Globus pallidus (tissue), 1 donor: ENCODE results near the gene LIMA1.
"Not testable (repeated sequence)": the region's sequence is repeated elsewhere in the genome, so short reads cannot be mapped to it uniquely, and the experiment has no call there.

ENCODE experiments used
- DNase-seq: peaks from one replicate; pipeline ENCODE4 v3.0.0-alpha.2; 2015; ENCODE audit warnings: low spot score

Gene LIMA1

DNA sequence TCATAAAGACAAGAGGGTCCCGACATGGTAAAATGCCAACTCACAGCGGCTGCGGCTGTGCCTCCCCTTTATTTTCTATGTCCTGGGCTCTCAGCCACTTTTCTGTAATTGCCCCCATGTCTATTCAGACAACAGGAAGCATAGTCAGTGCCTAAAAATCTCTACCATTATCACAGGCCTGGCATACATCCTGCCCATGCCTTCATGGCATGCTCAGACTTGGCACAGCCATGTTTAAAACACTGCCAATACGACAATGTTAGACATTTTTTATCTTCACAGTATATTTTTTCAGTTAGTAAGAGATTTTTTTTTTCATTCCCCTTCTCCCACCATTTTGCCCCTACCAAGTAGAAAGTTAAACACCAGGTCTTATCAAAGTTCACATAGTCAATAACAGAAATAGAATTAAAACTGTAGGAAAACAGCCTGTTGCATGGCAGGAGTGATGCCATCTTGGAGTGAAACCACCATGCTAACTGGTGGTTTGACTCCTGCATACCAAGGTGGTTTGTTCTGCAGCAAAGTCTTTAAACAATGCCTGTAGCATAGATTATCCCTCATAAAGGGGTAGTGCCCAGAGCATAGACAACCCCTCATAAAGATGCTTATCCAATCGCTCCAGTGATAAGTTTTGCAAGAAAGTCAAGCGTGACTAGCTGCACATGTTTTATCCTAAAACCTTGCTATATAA, 97.2 kb downstream of the LIMA1 start:
- no peak for DNase-seq

DNA sequence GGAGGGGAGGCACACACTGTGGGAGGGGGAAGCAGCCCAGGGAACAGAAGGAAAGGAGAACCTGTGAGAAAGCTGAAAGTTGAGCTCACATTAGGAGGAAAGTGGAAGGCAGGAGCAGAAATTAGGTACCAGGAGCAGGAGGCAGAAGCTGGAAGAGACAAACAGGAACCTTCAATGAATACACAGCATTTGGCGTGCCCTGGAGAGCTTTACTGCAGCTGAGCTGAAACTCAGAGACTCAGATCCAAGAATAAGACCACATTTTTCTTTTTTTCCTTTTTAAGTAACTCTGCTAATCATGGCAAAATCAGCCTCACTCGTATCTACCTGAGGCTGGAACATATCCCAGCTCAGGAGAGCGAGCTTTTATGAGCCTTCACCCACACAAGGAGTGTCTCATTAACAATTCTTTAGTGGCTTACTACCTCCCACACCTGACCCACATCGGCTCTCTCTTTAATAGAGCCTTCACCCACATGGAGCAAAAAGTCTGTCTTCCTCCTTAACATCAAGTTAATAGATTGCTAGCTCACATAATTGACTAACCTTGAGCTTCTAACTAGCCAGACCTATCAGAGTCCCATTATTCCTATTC, 97.9 kb downstream of the LIMA1 start:
- DNase-seq: no peak

DNA sequence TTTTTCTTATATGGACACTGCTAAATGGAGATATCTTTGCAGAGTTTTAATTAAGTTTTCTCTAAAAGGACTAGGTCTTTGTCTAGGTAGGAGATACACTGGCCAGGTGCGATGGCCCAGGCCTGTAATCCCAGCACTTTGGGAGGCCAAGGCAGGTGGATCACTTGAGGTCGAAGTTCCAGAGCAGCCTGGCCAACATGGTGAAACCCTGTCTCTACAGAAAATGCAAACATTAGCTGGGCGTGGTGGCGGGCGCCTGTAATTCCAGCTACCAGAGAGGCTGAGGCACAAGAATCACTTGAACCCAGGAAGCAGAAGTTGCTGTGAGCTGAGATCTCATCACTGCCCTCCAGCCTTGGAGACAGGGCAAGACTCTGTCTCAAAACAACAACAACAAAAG, 99.1 kb downstream of the LIMA1 start:
- no peak for DNase-seq

DNA sequence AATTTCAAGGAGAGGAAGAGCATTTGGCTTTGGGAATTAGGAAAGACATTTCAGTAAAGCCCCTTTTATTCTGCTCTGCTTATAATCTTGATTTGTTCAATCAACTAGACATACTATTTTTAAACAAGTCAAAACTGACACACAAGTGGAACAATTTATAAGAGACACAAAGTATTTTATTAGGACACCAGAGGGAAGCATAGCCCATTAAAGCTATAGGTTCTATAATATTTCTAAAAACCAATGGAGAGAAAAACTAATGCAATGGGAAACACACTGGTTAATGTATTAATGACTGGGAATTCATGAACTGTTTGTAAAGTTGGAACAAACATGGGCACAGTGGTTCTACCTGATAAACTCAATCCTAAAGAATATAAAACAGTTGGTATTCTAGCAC, 100.9 kb downstream of the LIMA1 start:
- no peak for DNase-seq

DNA sequence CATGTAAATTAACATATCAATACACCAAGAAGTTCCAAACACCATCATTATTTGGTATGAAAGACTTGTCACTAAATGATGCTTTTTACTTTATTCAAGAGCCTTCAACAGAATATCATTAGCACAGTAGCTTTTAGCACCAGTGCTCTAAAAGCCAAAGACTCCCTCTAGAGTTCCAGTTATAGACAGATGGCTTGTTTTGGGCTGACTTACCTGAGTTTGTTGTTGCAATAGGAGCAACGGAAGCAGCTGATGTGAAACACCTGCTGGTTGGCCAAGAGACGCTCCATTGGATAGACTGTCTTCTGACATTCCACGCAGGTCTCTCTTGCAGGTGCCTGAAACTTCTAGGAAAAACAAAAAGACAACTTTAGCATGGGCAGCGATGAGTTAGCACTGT, 101.6 kb downstream of the LIMA1 start:
- no peak for DNase-seq

DNA sequence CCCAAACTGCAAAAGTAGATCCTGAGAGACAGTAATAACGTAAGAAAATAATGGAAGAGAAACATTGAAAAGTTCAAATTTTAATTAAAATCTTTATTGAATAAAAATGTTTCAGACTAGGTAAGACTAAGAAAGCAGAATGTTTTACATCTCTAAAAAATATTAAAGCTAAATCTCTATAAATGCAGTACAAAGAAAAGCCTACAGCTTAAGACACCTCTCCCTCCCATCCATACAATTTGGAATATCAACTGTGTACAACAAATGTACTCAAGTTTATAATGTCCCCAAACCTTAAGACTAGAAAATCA, 107.6 kb downstream of the LIMA1 start:
- DNase-seq: no peak

DNA sequence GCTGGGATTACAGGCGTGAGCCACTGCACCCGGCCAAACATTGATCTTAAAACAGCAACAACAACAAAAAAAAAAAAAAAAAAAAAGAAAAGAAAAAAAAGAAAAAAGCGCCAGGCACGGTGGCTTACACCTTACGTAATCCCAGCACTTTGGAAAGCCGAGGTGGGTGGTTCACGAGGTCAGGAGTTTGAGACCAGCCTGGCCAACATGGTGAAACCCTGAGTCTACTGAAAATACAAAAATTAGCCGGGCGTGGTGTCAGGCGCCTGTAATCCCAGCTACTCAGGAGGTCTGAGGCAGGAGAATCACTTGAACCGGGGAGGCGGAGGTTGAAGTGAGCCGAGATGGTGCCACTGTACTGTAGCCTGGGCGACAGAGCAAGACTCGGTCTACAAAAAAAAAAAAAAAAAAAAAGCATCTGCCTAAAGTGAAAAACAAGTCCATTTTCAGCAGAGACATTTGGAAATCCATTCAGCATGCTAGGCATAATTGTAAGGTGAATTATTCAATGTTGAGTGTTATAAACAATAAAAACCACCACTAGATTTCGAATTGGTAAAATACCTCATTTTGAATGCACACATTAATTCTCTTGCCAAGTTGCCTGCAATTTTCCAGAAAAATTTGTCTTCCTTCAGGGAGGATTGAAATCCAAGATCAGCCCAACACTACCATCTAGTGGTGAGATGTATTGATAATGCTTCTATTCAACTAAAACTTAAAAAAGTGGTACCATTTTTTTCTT, 108.2 kb downstream of the LIMA1 start:
- DNase-seq: peak; percentile 72

DNA sequence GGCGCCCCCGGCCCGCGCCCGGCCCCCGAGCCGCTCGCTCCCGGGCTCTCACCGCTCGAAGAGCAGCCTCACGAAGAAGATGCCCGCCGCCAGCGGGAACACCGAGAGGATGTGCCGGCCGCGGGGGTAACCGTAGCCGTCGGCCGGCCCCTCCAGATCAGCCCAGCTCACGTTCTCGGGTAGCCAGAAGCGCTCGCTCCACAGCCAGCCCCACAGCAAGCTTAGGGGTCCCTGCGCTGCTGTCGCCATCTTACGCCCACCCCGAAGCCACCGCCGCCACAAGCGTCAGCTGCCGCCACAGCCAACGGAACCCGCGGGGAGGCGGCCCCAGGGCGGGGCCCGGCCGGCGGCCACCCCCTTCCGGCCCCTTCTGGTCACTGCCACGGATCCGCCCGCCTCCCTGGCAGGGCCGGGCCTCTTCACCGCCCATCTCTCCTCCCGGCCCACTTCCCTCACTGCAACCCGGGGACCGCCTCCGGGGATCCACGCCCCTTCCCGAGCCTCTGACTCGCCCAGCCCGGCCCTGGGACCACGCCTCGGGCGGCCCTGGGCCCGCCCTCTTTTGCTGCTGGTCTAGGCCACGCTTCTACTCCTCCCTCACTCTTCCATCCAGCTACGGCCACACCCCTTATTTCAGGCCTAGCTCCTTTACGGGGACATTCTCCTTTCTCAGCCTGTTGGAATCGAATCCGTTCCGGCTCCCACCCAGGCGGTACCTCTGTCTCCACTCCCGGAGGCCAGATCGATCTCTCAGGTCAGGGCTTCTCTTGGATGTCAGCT, 116.1 kb downstream of the LIMA1 start, which contains the start of gene CERS5:
TSS of gene CERS5 (minus strand) at position 321 of the 780 bp plus-strand sequence. CDS start at position 249, 72 bp downstream.
- peak; percentile 99 for DNase-seq

DNA sequence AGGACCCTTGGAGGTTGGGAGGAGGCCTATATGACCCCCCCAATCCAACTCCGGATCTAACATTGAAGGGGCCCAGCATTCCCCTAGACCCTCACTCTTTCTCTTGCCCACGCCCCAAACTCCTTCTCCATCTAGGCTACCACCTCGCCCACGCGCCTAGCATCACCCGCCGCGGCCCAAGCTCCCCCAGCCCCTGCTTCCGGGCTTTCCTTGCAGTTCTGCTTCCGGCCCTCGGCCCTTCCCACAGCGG, 116.6 kb downstream of the LIMA1 start:
- no peak for DNase-seq

DNA sequence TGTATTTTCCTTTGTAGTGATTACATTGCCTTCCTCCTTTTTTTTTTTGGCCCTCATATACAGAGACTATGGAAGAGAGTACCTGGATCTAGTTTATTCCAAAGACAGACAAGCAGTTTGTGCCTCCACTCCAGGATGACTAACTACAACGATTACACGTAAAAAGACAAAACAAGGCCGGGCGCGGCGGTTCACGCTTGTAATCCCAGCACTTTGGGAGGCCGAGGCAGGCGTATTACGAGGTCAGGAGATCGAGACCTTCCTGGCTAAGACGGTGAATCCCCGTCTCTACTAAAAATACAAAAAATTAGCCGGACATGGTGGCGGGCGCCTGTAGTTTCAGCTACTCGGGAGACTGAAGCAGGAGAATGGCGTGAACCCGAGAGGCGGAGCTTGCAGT, 118.4 kb downstream of the LIMA1 start:
- DNase-seq: no peak

DNA sequence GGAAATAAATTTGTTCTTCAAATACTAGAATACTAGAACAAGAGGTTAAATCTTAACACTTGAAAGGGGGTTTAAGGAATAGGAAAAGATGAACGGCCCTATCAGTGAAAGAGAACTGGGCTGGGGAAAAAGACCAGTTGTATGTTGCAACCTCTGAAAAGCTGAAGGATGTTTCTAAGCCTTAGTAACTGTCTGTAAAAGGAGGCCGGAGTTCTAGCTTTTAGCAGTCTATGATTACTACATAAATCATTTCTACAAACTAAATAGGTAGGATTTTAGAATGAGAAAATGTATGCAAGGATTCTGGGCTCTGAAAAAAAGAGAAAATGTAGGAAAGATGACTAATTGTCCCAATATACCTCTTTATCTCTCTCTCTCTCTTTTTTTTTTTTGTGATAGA, 121.1 kb downstream of the LIMA1 start:
- DNase-seq: no peak

DNA sequence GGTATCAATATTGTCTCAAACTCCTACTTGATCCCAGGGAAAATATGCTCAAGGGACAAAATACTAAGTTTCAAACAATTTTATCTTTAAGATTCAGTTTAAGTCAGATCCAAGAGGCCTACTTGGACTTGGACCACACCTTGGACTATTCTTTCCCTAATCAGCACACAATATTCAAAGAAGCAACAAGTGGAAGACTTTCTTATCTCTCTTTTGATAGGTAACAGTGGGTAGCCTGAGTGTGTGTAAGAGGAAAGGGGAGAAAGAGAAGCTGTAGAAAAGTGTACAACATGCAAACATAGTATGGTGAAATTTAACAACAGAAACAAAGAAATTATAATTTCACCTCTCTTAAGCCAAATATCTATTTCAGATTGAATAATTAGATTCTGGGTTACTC, 122.7 kb downstream of the LIMA1 start:
- DNase-seq: no peak

DNA sequence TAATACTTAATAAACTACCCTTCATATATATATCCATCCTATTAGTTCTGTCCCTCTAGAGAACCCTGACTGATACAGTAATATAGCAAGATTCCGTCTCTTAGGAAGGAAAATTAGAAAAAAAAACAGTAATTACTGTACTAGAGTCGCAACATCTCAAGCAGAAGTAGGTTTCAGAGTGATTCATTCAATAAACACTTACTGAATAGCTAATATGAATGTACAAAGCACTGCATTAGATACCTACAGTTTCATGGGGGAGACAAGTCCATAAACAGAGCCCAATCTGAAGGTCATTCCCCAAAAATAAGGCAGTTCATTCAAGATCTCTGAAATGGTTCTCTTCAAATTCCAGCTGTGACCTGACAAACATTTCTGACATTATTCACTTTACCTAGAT, 126.1 kb downstream of the LIMA1 start:
- DNase-seq: no peak

DNA sequence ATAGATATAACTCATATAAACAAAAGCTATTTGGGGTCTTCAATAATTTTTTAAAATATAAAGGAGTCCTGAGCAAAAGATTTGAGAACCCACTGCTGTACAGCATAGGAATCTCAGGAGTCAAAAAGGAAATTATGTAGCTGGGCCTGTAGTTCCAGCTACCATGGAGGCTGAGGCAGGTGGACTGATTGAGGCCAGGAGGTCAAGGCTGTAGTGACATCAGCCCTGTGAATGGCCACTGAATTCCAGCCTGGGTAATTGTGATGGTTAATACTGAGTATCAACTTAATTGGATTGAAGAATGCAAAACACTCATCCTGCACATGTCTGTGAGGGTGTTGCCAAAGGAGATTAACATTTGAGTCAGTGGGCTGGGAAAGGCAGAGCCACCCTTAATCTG, 126.7 kb downstream of the LIMA1 start:
- DNase-seq: no peak

DNA sequence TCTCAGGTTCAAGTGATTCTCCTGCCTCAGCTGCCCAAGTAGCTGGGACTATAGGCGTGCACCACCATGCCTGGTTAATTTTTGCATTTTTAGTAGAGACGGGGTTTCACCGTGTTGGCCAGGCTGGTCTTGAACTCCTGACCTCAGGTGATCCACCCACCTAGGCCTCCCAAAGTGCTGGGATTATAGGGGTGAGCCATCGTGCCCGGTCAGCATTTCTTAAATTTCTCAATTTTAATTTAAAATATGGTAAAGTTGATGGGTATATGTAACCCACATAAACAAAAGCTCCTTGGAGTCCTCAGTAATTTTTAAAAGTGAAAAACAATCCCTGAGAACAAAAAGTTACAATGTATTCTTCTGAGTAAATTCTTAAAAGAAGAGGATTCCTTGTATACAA, 128.4 kb downstream of the LIMA1 start:
- DNase-seq: not testable (repeated sequence)

DNA sequence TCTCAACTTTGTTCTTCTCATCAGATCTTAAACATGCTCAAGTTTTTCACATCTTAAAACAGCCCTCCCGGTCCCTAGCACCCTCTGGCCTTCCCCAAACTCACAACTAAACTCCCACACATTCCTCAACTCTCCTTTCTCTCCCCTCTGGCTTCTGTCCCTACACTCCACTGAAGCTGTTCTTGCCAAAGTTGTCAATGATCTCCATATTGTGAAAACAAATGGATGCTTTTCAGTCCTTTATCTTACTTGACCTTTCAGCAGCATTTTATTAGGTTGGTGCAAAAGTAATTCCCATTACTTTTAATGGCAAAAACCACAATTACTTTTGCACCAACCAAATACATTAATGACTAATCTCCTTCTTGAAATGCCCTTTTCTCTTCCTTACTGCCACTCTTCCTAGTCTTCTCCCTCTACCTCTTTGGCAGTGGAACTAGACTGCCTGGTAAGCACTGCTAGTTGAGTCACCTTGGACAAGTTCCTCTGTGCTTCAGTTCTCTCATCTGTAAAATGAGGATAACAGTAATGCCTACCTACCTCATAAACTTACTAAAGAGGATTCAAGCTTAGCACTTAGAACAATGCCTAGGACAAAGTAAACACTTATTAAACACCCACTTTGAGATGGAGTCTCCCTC, 132.2 kb downstream of the LIMA1 start:
- DNase-seq: no peak

DNA sequence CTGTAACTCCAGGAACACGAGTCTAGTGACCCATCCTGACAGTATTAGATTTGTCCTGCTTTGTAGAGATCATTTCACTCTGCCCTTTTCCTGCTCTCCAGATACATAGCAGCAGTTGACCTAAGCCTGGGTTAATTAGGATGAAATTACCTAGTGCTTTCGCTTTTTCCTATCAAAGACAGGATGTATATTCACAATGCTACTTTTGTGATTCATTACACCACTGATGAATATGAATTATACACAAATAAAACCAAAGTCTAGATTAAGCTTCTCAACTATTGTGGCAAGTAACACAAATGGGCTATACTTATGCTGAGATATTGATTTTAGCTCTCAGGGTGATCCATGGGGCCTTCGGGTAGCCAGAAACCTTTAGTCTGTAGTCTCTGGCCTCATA, 134.0 kb downstream of the LIMA1 start:
- DNase-seq: no peak

DNA sequence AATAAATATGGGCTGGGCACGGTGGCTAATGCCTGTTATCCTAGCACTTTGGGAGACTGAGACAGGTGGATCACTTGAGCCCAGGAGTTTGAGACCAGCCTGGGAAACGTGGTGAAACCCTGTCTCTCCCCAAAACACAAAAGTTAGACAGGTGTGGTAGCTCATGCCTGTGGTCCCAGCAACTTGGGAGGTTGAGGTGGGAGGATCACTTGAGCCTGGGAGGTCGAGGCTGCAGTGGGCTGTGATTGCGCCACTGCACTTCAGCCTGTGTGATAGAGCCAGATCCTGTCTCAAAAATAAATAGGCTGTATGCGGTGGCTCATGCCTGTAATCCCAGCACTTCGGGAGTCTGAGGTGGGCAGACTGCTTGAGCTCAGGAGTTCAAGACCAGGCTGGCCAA, 135.3 kb downstream of the LIMA1 start:
- not testable (repeated sequence) for DNase-seq

DNA sequence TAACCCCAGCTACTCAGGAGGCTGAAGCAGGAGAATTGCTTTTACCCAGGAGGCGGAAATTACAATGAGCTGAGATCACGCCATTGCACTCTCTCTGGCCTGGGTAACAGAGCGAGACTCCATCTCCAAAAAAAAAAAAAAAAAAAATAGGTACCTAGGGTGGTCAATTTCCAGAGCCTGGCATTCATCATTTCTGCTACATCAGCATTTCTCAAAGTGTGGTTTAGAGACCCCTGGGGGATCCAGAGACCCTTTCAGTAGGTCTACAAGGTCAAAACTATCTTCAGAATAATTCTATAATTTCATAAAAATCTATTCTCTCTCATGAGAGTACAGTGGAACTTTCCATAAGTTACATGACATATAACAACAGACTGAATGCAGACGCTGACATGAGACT, 136.0 kb downstream of the LIMA1 start:
- no peak for DNase-seq

DNA sequence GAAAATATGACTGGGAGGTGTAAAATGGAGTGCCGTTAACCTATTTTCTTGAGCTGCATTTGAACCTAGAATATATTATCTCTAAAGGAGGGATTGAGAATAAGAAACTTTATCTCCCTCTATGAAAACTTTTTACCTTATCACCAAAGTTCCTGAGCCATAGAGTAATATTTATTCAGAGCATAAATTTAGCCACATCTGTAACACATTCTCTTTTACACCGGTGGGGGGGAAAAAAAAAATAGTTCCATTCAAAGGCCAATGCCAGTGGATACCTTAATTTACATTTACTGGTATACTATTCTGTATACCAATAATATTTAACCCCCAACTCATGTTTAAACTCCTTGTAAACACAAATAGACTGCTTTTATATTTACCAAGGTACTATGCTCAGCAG, 137.9 kb downstream of the LIMA1 start:
- DNase-seq: no peak

DNA sequence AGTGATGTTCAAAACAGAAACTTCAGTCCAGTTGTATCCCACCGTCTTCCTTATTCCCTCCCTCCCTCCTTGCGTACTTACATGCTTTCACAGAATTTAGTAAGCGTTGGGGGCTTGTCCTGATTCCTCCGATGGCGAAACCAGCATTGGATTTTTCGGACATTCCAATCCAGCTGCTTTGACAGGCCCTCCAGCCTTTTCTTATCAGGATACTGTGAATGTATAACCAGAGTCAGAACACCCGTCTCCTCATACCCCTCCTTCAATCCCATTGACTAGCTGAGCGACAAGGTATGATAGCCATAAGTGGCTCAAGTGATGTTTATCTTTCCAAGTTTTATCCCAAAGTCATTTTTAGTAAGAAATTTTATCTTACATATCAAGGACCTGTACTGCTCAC, 140.3 kb downstream of the LIMA1 start:
- DNase-seq: no peak

DNA sequence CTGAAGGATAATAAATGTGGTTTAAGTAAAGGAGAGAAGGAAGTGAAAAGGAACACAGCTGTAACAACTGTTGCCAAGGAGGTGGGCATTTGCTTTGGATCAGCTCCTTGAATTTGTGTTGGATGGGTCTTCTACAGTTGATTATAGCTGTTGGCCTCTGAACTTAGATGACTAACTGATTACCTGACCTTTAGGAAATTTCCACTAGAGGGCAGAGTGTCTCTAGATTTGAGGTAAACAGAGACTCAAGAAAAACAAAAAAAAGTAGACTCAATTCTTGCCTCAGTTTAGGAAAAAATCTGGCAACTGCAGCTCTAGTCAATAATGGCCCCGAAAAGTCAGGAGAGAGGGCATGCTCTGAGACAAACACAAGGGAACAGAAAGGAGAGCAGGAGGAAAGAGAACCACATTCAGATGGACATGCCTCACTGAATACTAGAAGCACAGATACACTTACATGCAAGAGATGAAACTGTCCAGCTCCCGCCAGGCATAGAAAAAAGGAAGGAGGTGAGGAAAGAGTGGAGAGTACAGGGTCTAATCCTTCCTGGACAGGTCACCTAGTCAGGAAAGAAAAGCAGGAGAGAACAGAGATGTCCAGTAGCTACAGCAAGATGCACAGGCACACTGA, 150.7 kb downstream of the LIMA1 start:
- DNase-seq: no peak
